Measurements from ENCODE around the gene SYPL2.

SYPL2 gene

DNA sequence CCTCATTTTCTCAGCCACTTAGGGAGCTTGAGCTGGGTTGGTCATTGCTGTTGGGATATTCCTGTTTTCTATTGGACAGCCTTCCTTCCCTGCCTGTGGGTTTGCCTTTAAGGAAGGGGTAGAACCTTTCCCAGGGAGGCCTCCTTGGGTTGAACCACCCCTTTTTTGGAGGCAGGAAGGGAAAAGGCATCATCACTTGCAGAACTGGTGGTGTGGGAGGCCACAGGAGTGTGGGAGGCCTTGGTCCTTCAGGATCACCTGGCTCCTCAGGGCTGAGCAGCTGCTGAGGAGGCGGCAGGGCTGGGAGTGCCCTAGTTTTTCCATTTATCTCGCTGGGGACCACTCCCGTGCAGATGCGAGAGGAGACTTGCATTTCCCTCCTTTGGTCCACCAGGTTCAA, 26.9 kb downstream of the SYPL2 start:
- DNase-seq: no peak

- DNase-seq: peak; percentile 92
These were observed 27.6 kb downstream of the SYPL2 start, which contains the start of gene CYB561D1 for GRCh38 chr1:109493805-109494539. CYB561D1 (plus strand) TSS chr1:109494094; CDS start chr1:109494140, 46 bp downstream.

- DNase-seq: no peak
These were observed 29.4 kb downstream of the SYPL2 start for GRCh38 chr1:109495738-109496137.

- no peak for DNase-seq
These were observed 31.3 kb downstream of the SYPL2 start for GRCh38 chr1:109497449-109498160.

- DNase-seq: peak; percentile 41
These were observed 31.9 kb downstream of the SYPL2 start for GRCh38 chr1:109498161-109498801.

DNA sequence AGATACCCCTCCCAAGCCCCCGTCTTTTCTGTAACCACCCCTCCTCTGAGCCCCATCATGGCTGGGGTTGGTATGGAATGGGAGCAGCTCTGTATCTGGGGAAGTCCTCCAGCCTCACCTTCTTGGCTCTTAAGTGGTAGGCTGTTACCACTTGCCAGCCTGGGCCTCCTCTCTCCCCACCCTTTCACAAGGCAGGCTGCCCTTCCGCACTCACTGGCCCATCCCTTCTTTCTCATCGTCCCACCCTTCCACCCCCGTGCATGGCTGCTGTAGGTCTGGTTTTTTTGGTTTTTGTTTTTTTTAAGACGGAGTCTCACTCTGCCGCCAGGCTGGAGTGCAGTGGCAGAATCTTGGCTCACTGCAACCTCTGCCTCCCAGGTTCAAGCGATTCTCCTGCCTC, 32.7 kb downstream of the SYPL2 start:
- no peak for DNase-seq

- DNase-seq: peak; percentile 77
These were observed 33.6 kb downstream of the SYPL2 start for GRCh38 chr1:109499661-109500536.

GRCh38 chr1:109500941-109501381, 34.6 kb downstream of the SYPL2 start:
- DNase-seq: no peak

GRCh38 chr1:109501644-109502363, 35.5 kb downstream of the SYPL2 start:
- DNase-seq: no peak

DNA sequence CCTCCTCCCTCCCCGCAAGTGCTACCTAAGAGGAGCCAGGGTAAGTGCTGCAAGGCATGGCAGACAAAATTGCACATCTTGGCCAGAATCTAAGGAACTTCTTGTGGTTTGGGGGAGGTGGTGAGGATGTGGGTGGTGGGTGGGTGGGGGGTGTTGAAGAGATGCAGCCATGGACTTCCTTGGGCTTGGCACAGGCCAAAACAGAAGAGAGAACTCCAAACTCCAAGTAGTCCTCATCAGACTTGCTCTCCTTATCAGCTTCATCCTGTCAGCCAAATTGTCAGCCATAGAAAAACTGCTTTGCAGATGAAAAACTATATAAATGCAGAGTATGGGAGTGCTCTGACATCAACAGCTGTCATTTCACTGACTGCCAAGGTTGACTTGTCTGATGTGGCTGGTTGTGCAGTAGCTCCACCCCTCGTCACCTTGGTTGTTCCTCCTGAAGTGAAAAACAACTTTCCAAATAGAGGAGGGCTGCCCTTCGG, 36.1 kb downstream of the SYPL2 start:
- peak; percentile 42 for DNase-seq

- DNase-seq: no peak
These were observed 37.6 kb downstream of the SYPL2 start for GRCh38 chr1:109503935-109504334.

- DNase-seq: no peak
These were observed 38.6 kb downstream of the SYPL2 start for GRCh38 chr1:109504974-109505373.

DNA sequence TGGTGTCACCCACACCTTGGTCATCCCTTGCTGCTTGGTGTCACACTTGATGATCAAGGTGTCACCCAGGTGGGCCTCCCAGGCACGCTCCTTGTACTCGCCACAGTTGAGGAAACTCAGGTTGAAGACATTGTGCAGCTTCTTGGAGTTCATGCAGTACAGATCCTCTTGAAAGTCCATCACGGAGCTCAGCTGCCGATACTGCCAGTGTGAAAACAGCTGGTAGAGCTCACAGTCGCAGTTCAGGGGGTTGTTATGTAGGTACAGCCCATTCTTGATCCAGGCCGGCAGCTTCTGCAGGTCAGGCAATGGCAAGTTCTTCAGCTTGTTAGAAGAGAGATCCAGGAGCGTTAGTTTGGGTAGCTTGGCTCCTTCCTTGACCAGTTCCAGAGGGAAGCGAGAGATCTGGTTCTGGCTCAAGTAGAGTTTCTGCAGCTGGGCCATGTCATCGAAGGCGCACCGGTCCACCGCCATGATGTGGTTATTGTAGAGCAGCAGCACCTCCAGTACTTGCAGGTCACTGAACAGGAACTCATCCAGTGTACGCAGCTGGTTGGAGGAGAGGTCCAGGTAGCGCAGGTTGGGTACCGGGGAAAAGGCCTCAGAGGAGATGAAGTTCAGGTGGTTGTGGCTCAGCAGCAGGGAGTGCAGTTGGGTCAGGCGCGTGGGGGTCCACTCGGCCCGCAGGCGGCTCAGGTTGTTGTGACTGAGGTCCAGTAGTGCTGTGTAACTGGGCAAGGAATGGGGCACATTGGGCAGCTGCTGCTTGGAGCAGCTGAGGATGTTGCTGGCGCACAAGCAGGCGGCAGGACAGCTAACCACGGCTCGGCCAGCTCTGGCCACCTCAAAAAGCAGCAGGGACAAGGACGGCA, 41.9 kb downstream of the SYPL2 start:
- DNase-seq: no peak

DNA sequence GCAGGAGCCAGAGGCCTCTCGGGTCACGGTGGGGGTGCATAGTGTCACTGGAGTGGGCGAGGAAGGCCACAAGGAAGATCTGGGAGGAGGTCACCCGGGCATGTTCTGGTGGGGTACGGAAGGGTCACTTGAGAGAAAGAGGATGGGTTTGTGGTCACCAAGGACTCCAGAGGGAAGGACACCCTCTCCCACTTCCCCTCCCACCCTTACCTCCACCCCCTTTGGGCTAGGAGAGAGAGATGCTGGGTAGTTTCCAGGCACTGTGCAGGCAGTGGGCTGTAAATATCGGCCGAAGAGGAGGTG, 42.5 kb downstream of the SYPL2 start:
- no peak for DNase-seq

DNA sequence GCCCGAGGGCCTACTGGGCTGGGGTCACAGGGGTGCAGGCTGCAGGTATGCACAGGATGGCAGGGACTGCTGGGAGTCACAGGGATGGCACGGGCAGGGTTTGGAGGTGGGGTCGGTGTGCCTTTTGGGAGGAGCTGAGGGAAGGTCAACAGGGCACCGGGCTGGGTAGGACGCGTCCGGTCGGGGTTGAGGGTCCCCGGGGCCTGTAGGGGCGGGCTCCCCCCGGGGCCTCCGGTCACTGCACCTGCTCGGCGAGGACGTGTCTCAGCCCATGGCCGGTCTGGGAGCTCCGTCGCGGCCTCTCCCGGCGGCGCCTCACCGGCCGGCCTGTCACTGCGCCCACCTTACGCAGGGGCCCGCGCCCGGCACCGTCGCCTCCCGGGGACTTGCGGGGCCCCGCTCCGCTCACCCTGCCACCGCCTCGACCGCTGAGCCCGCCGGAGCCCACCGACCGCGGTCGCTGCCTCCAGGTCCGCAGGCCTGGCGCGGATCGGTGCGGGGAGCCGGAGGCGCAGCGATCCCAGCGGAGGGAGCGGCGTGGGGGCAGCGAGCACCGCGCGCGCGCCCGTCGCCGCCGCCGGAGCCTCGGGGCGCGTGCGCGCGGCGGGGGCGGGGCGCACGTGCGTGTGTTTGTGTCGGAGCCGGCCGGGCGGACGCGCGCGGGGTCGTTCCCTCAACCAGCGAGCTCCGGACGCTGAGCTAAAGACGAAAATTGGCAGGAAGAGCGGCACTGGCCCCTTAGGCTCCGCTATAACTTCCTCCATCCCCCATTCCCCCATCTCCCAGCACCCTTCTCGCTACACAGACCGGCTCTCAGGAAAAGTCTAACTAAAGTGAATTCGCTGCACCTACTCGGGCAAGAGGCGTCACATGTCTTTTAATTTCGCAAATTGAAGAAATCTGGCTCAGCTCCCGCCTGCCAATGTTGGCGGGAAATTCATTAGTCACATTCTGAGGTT, 43.1 kb downstream of the SYPL2 start, which contains the start of gene AMIGO1:
Gene AMIGO1 (minus strand): TSS at position 552 of the 959 bp plus-strand sequence. CDS start 815 bp downstream, outside the sequence.
- DNase-seq: peak; percentile 71

GRCh38 chr1:109513110-109513710, 46.9 kb downstream of the SYPL2 start:
- no peak for DNase-seq

DNA sequence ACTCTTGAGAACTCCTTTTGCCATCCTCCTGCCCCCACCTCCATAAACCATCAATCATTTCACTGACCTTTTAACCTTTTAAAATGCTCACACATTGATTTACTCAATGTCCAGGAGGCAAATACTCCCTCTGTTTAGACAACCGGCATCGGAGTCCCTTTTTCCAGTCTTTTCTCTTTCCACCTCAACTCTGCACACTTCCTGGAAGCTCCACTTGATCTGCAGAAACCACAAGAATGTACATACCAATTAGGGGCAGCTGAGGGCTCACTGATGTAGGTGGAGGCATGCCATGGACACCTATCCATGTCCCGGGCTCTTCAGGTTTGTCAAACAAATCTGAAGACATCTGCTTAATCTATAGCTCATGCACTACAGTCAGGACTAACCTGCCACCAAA, 48.5 kb downstream of the SYPL2 start:
- DNase-seq: no peak

DNA sequence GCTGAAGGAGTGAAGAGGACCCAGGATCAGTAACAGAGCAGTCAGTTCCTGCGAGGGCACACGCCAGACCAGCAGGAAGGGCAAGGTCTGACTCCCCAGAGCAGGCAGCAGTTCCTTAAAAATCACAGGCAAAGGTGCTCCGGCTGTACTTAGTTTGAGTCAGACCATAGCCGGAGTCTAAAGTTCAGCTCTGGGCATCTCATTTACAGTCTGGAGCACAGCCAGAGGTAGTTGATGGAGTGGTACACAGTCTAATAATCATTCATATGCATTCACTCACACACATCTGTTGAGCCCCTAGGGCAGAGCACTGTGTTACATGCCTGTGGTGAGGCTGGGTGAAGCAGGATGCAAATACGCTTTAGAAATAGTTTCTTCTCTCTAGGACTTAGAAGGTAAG, 50.5 kb downstream of the SYPL2 start:
- no peak for DNase-seq

GRCh38 chr1:109517337-109517736, 51.0 kb downstream of the SYPL2 start:
- DNase-seq: no peak

All from activated CD4-positive, alpha-beta T cell treated with anti-CD3 and anti-CD28 coated beads for 48 hours (primary cell).